HCT116 (cell line): ENCODE measurements around the gene SNAP47. TPM values are rescaled to one million over a fixed set of nuclear protein-coding genes. Genes with fewer than 3 reads are reported as not detected.

Source experiments
- ATAC-seq: fragments of 200-7000 bp; cut with Tn5 transposase; 2 replicates; pipeline ENCODE4 v1.9.1; 2020; ENCODE audit warnings: mild to moderate bottlenecking, moderate library complexity
- BruUV-seq: library from RNA; stranded (reverse); fragments of 400-500 nt; replicated peaks from 2 replicates; lab custom pipeline; 2021; lab: Mats Ljungman, UMichigan
- CTCF ChIA-PET: fragments of 300-600 bp; sonication (Branson Sonifier 250); formaldehyde crosslinking; loops from one replicate; lab custom pipeline; 2021; ENCODE audit warnings: antibody characterized with exemption; lab: Charles Lee
- POLR2A ChIA-PET: fragments of 300-600, 350-600 bp; sonication (Branson Sonifier 250); formaldehyde crosslinking; loops from one replicate; lab custom pipeline; 2021; ENCODE audit warnings: antibody characterized with exemption; lab: Charles Lee
- RAD21 ChIA-PET, 2 experiments: fragments of 300-600 bp; sonication (Branson Sonifier 250); formaldehyde crosslinking; loops; one replicate each; lab custom pipeline; 2023; ENCODE audit warnings: low total read pairs in 2 of 2; ENCODE audit not compliant: uncharacterized antibody in 2 of 2, unreplicated experiment in 2 of 2, low non-redundant PET in 1 of 2; lab: Charles Lee
- DNase-seq: peaks from one replicate; pipeline ENCODE4 v3.0.0-alpha.2; 2010; ENCODE audit warnings: low read depth, low spot score
- H2AFZ ChIP-seq: fragments of 200-600 bp; shearing (Covaris generic), sonication (generic); 2 replicates; pipeline ENCODE4 v1.6.1; 2017; ENCODE audit warnings: low read depth, mixed run types, mixed read lengths, antibody characterized with exemption, low read length; ENCODE audit not compliant: poor library complexity, severe bottlenecking
- H3K27ac ChIP-seq: 2 replicates; pipeline ENCODE4 v1.5.1; 2012; ENCODE audit warnings: low read depth, low read length
- H3K27me3 ChIP-seq: fragments of 200-600 bp; sonication (generic); 2 replicates; pipeline ENCODE4 v1.6.1; 2016; ENCODE audit warnings: mixed run types, low read length, mixed read lengths; ENCODE audit not compliant: insufficient read depth
- H3K36me3 ChIP-seq, 2 experiments: fragments of 200-500 bp in 1 of 2; fragments of 200-600 bp in 1 of 2; sonication (Bioruptor generic) in 1 of 2; sonication (generic) in 1 of 2; 2 replicates each; pipeline versions ENCODE4 v1.5.1 to v1.6.1; 2014 to 2016; ENCODE audit warnings: low read length in 2 of 2, inconsistent platforms in 1 of 2, mixed read lengths in 1 of 2, mixed run types in 1 of 2; ENCODE audit not compliant: insufficient read depth in 2 of 2, control insufficient read depth in 1 of 2
- H3K4me1 ChIP-seq, 2 experiments: fragments of 200-600 bp in 1 of 2; sonication (generic) in 1 of 2; 2 replicates each; pipeline versions ENCODE4 v1.5.1 to v1.6.1; 2012 to 2017; ENCODE audit warnings: low read length in 2 of 2, inconsistent platforms in 1 of 2, mild to moderate bottlenecking in 1 of 2, mixed read lengths in 1 of 2, mixed run types in 1 of 2, moderate library complexity in 1 of 2; ENCODE audit not compliant: insufficient read depth in 2 of 2, control insufficient read depth in 1 of 2
- H3K4me2 ChIP-seq: fragments of 200-600 bp; sonication (generic); 2 replicates; pipeline ENCODE4 v1.6.1; 2017; ENCODE audit warnings: mixed run types, low read length, mixed read lengths
- H3K4me3 ChIP-seq, 2 experiments: fragments of 200-600 bp in 1 of 2; sonication (generic) in 1 of 2; replicated peaks in 1 of 2; 2 replicates each; pipeline ENCODE4 v1.5.1; 2011 to 2016; ENCODE audit warnings: low read length in 2 of 2, control low read depth in 1 of 2, low read depth in 1 of 2, mild to moderate bottlenecking in 1 of 2, mixed read lengths in 1 of 2, mixed run types in 1 of 2
- H3K79me2 ChIP-seq: fragments of 200-600 bp; sonication (generic); 2 replicates; pipeline ENCODE4 v1.6.1; 2017; ENCODE audit warnings: mild to moderate bottlenecking, mixed run types, low read length, moderate library complexity, mixed read lengths; ENCODE audit not compliant: insufficient read depth
- H3K9ac ChIP-seq: fragments of 200-600 bp; sonication (generic); 2 replicates; pipeline ENCODE4 v1.6.1; 2016; ENCODE audit warnings: low read length, mixed read lengths
- H3K9me2 ChIP-seq: fragments of 200-600 bp; sonication (generic), shearing (Covaris generic); 2 replicates; pipeline ENCODE4 v1.6.1; 2017; ENCODE audit warnings: mixed run types, mild to moderate bottlenecking, moderate library complexity; ENCODE audit not compliant: insufficient read depth
- H3K9me3 ChIP-seq, 2 experiments: fragments of 200-500 bp in 1 of 2; fragments of 200-600 bp in 1 of 2; sonication (Bioruptor generic) in 1 of 2; sonication (generic) in 1 of 2; 2 replicates each; pipeline ENCODE4 v1.6.1; 2014 to 2017; ENCODE audit warnings: low read length in 2 of 2, mixed read lengths in 2 of 2, inconsistent platforms in 1 of 2, low read depth in 1 of 2, mild to moderate bottlenecking in 1 of 2, mixed run types in 1 of 2, moderate library complexity in 1 of 2; ENCODE audit not compliant: control insufficient read depth in 1 of 2, insufficient read depth in 1 of 2
- H4K20me1 ChIP-seq: fragments of 200-600 bp; sonication (generic), shearing (Covaris generic); 2 replicates; pipeline ENCODE4 v1.6.1; 2017; ENCODE audit warnings: mixed run types, mild to moderate bottlenecking, moderate library complexity; ENCODE audit not compliant: insufficient read depth
- ATF3 ChIP-seq: IDR thresholded peaks from 2 replicates; pipeline ENCODE4 v1.6.1; 2012
- EGR1 ChIP-seq: IDR thresholded peaks from 2 replicates; pipeline ENCODE4 v1.6.1; 2012; ENCODE audit warnings: low read depth
- EZH2 ChIP-seq: fragments of 200-600 bp; sonication (generic); IDR thresholded peaks from 2 replicates; pipeline ENCODE4 v1.6.1; 2017; ENCODE audit warnings: antibody characterized with exemption, mixed run types
- FOSL1 ChIP-seq: IDR thresholded peaks from 2 replicates; pipeline ENCODE4 v1.6.1; 2012; ENCODE audit warnings: low read depth
- POLR2A ChIP-seq: IDR thresholded peaks from 2 replicates; pipeline ENCODE4 v1.7.0; 2011; ENCODE audit warnings: borderline replicate concordance; ENCODE audit not compliant: insufficient read depth, insufficient read length; ENCODE audit errors: extremely low read depth
- POLR2AphosphoS5 ChIP-seq: IDR thresholded peaks from 2 replicates; pipeline ENCODE4 v1.6.1; 2011; ENCODE audit warnings: mild to moderate bottlenecking, low read depth, low read length, moderate library complexity
- RAD21 ChIP-seq: IDR thresholded peaks from 2 replicates; pipeline ENCODE4 v1.6.1; 2012; ENCODE audit warnings: low read depth, mild to moderate bottlenecking
- SRF ChIP-seq: IDR thresholded peaks from 2 replicates; pipeline ENCODE4 v1.6.1; 2012; ENCODE audit warnings: low read depth
- TCF7L2 ChIP-seq: IDR thresholded peaks from 2 replicates; pipeline ENCODE4 v1.7.0; 2011; ENCODE audit warnings: borderline replicate concordance, inconsistent platforms; ENCODE audit not compliant: insufficient read depth, insufficient read length; ENCODE audit errors: extremely low read depth
- ZBTB33 ChIP-seq: IDR thresholded peaks from 2 replicates; pipeline ENCODE4 v1.6.1; 2011; ENCODE audit warnings: mild to moderate bottlenecking, low read length, moderate library complexity; ENCODE audit not compliant: insufficient replicate concordance; ENCODE audit errors: extremely low read depth
- ZFX ChIP-seq: fragments of 450-650 bp; IDR thresholded peaks from 2 replicates; pipeline ENCODE4 v1.6.1; 2017
- ZNF274 ChIP-seq: fragments of 200-500 bp; sonication (Bioruptor generic); IDR thresholded peaks from 2 replicates; pipeline ENCODE4 v1.6.1; 2014; ENCODE audit warnings: mild to moderate bottlenecking, low read depth, low read length, inconsistent platforms
- intact Hi-C: fragments of 100-400 bp; cut with micrococcal nuclease; formaldehyde crosslinking; loops from 2 replicates; pipeline ENCODE4 v1.10.0; 2022
- total RNA-seq: library from RNA; stranded (reverse); gene quantifications from one replicate; pipeline ENCODE4 v1.2.1, GENCODE V29; 2021; ENCODE audit not compliant: unreplicated experiment
- TF ChIP-seq, protein P1 (sequence below): IDR thresholded peaks from 2 replicates; pipeline ENCODE4 v1.6.1; 2012

Gene SNAP47
- total RNA-seq, 1 experiment from 2014 or later = 37.9 TPM

- Histone ChIP-seq H3K9me2 (no peaks in the 10 kb centered on the region), H4K20me1 (no peaks in the 10 kb centered on the region), H3K27ac (no peak overlapping the region; the same call in 1 of the 2 replicates), H3K9me3 (no peaks in the 10 kb centered on the region), H3K27me3 (no peaks in the 10 kb centered on the region), H3K36me3 (no peaks in the 10 kb centered on the region), H3K79me2 (no peaks in the 10 kb centered on the region)
- ChIA-PET CTCF (interaction anchor here (1.2 kb wide), 1 partner anchor 11 kb away, joined by 7 read pairs; no protein-coding TSS in a partner anchor), RAD21 (no interaction called here)
- DNase-seq = no peak
- intact Hi-C loops = no loop called here
- peak; percentile 85 for TF ChIP-seq EGR1
- TF ChIP-seq, protein P1, sequence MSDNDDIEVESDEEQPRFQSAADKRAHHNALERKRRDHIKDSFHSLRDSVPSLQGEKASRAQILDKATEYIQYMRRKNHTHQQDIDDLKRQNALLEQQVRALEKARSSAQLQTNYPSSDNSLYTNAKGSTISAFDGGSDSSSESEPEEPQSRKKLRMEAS = no peak
- TF ChIP-seq ZFX = no peak
- TF ChIP-seq EZH2 = no peak
- no peak for TF ChIP-seq RAD21
- no peak for TF ChIP-seq TCF7L2
- TF ChIP-seq SRF = no peak
- no peak for TF ChIP-seq POLR2A
- TF ChIP-seq ZNF274 = no peak
- TF ChIP-seq ATF3 = no peak
- 0 out of 2 replicates have a peak, but pooled peaks have one; percentile 19 for TF ChIP-seq POLR2AphosphoS5
- TF ChIP-seq ZBTB33 = no peak
- TF ChIP-seq FOSL1 = no peak
- TF ChIP-seq, all 23 proteins: peak for 2
- peak; percentile 73 for ATAC-seq
- Histone ChIP-seq H3K4me3 (no peak overlapping the region), H3K9ac (no peak overlapping the region), H2AFZ (no peak overlapping the region), H3K4me1 (peaks cover 10 to 15% of the 10 kb centered on the region in 2 experiments), H3K4me2 (peak overlapping the region; percentile 61)
- POLR2A ChIA-PET = no interaction called here
- BruUV-seq = no TSS peak
These were observed 58.9 kb downstream of the SNAP47 start for GRCh38 chr1:227793948-227794816.
